HepG2 (cell line): ENCODE measurements around the gene CNTN4. TPM values are rescaled to one million over a fixed set of nuclear protein-coding genes. Genes with fewer than 3 reads are reported as not detected.

Source experiments
- CHD4 ChIP-seq: fragments of 200-600 bp; sonication (generic); IDR thresholded peaks from 2 replicates; pipeline ENCODE4 v1.7.0; 2017; ENCODE audit warnings: mild to moderate bottlenecking, low read length, borderline replicate concordance
- ISX ChIP-seq: sonication (generic); formaldehyde crosslinking; conservative IDR thresholded peaks from 2 replicates; pipeline ENCODE4 v1.5.0; 2020; ENCODE audit warnings: missing genetic modification reagents
- NR1H2 ChIP-seq: sonication (generic); formaldehyde crosslinking; IDR thresholded peaks from 2 replicates; pipeline ENCODE4 v1.8.1; 2022; ENCODE audit warnings: low read depth, missing genetic modification reagents, borderline replicate concordance
- TBL1XR1 ChIP-seq: fragments of 150-350 bp; IDR thresholded peaks from 2 replicates; pipeline ENCODE4 v1.6.1; 2014; ENCODE audit warnings: borderline replicate concordance, low read length; ENCODE audit not compliant: partially characterized antibody
- ZHX2 ChIP-seq, 2 experiments: sonication (generic) in 1 of 2; formaldehyde crosslinking in 1 of 2; IDR thresholded peaks; 2 replicates each; pipeline versions ENCODE4 v1.6.1 to v1.9.0; 2014 to 2022; ENCODE audit warnings: antibody characterized with exemption in 1 of 2, borderline replicate concordance in 1 of 2, inconsistent platforms in 1 of 2, low read depth in 1 of 2, missing genetic modification reagents in 1 of 2
- ZNF687 ChIP-seq: sonication (generic); formaldehyde crosslinking; IDR thresholded peaks from 2 replicates; pipeline ENCODE4 v1.5.1; 2020; ENCODE audit warnings: mild to moderate bottlenecking, missing genetic modification reagents, moderate library complexity
- polyA plus RNA-seq, 8 experiments: library from polyadenylated mRNA; depleted of rRNA in 3 of 8; stranded (reverse) in 7 of 8; unstranded in 1 of 8; fragments of >200 nt; fragmentation: Illumina TruSeq in 4 of 8; extraction: Trizol in 4 of 8; gene quantifications; 2 replicates each; pipeline versions ENCODE4 v1.2.1 to v1.2.3, GENCODE V29; 2011 to 2016; ENCODE audit warnings: low read depth in 4 of 8, missing spikeins in 1 of 8, mixed read lengths in 1 of 8; ENCODE audit not compliant: insufficient read depth in 1 of 8
- total RNA-seq, 5 experiments: library from RNA; depleted of rRNA; stranded (reverse); fragments of >200 nt; fragmentation: Illumina TruSeq; extraction: Trizol; gene quantifications; 2 replicates each; pipeline ENCODE4 v1.2.3, GENCODE V29; 2016; ENCODE audit warnings: low read depth in 1 of 5

The CNTN4 gene
- total and polyA plus RNA-seq, 2 of the 13 experiments (the other 11 are each of a cell fraction or from before 2014, with no cell fraction given) = 0.01 to 0.13 TPM

GRCh38 chr3:2544718-2545117 lies 446.1 kb downstream of the CNTN4 start (continued):
- TF ChIP-seq ZNF687 (CRISPR knock-in tag) = no peak
- TF ChIP-seq ZHX2 (IDR thresholded peaks at IDR 0.05; ENCODE audit: low read depth) = no peak
- TF ChIP-seq ZHX2 (CRISPR knock-in tag; IDR thresholded peaks at IDR 0.05; ENCODE audit: borderline replicate concordance) = no peak
- TF ChIP-seq CHD4 = no peak
- no peak for TF ChIP-seq TBL1XR1
- no peak for TF ChIP-seq NR1H2 (CRISPR knock-in tag)
- TF ChIP-seq ISX (CRISPR knock-in tag) = no peak
